Loucy (cell line): ENCODE results near the gene PTPRN2.

ENCODE experiments used
- EZH2phosphoT487 ChIP-seq: fragments of 200-600 bp; IDR thresholded peaks from 2 replicates; pipeline ENCODE4 v1.6.1; 2018; ENCODE audit warnings: antibody characterized with exemption, mild to moderate bottlenecking, moderate library complexity, borderline replicate concordance
- TF ChIP-seq, protein P1 (sequence below): fragments of 200-600 bp; sonication (generic); conservative IDR thresholded peaks from 2 replicates; pipeline ENCODE4 v1.5.1; 2014; ENCODE audit warnings: mild to moderate bottlenecking, antibody characterized with exemption, low read length

DNA sequence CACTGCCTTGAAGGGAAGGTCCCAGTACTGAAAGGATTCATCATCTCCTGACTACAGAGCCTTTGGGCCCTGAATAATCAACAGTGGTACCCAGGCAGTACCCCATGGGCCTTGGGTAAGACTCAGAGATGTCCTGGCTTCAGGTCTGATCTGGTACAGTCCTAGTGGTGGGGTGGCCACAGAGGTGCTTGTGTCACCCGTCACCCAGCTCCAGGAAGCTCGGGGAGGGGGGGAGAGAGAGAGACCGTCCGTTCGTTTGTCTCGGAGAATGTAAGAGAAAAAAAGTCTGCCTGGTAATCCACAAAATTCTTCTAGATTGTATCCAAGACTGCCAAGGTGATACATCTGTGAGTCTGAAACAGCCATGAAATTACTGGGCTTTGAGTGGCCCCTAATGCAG lies 381.3 kb downstream of the PTPRN2 start:
- TF ChIP-seq, protein P1, sequence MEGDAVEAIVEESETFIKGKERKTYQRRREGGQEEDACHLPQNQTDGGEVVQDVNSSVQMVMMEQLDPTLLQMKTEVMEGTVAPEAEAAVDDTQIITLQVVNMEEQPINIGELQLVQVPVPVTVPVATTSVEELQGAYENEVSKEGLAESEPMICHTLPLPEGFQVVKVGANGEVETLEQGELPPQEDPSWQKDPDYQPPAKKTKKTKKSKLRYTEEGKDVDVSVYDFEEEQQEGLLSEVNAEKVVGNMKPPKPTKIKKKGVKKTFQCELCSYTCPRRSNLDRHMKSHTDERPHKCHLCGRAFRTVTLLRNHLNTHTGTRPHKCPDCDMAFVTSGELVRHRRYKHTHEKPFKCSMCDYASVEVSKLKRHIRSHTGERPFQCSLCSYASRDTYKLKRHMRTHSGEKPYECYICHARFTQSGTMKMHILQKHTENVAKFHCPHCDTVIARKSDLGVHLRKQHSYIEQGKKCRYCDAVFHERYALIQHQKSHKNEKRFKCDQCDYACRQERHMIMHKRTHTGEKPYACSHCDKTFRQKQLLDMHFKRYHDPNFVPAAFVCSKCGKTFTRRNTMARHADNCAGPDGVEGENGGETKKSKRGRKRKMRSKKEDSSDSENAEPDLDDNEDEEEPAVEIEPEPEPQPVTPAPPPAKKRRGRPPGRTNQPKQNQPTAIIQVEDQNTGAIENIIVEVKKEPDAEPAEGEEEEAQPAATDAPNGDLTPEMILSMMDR = no peak
- TF ChIP-seq EZH2phosphoT487 = no peak
